ENCODE measurements around the gene UBQLN4. TPM values are rescaled to one million over a fixed set of nuclear protein-coding genes. Genes with fewer than 3 reads are reported as not detected.
A peak's percentile ranks its signal among the peaks of the same experiment; 100 is the strongest.

UBQLN4 gene
- total and polyA plus RNA-seq, 9 of the 15 experiments (the other 6 are each of a cell fraction or from before 2014, with no cell fraction given), result 13.5 to 65.5 (median 37.0) TPM

GRCh38 chr1:156096640-156097391, 43.2 kb upstream of the UBQLN4 start (continued):
- TF ChIP-seq RERE (CRISPR knock-in tag; IDR thresholded peaks at IDR 0.05; ENCODE audit: borderline replicate concordance) (no peak), ZBTB17 (CRISPR knock-in tag; IDR thresholded peaks at IDR 0.05) (peak; percentile 28; the same call in 1 of the 2 replicates), STAG1 (CRISPR knock-in tag; IDR thresholded peaks at IDR 0.05; ENCODE audit: borderline replicate concordance) (peak; percentile 73; the same call in 1 of the 2 replicates), ZNF134 (CRISPR knock-in tag; conservative IDR thresholded peaks at IDR 0.05) (no peak), NCOA1 (IDR thresholded peaks at IDR 0.05; ENCODE audit: low read depth) (no peak), JUN (IDR thresholded peaks at IDR 0.05; ENCODE audit: borderline replicate concordance, low read depth, low read length) (0 out of 2 replicates have a peak, but pooled peaks have one; percentile 39), JUN (CRISPR knock-in tag; IDR thresholded peaks at IDR 0.05; ENCODE audit: borderline replicate concordance) (no peak), TARDBP (IDR thresholded peaks at IDR 0.05) (0 out of 2 replicates have a peak, but pooled peaks have one; percentile 43), CBFA2T2 (conservative IDR thresholded peaks at IDR 0.05) (no peak), SRF (CRISPR knock-in tag; IDR thresholded peaks at IDR 0.05) (peak in 1 of 2 experiments; percentile 48; a peak in 1 of 4 replicates), SMC3 (conservative IDR thresholded peaks at IDR 0.05; ENCODE audit: insufficient read depth, low read depth, low read length) (peak; percentile 99), GATA2 (CRISPR knock-in tag; IDR thresholded peaks at IDR 0.05) (no peak), ZFP1 (CRISPR knock-in tag; IDR thresholded peaks at IDR 0.05) (no peak), ZNF444 (CRISPR knock-in tag; IDR thresholded peaks at IDR 0.05) (no peak)
- TF ChIP-seq, protein P1, sequence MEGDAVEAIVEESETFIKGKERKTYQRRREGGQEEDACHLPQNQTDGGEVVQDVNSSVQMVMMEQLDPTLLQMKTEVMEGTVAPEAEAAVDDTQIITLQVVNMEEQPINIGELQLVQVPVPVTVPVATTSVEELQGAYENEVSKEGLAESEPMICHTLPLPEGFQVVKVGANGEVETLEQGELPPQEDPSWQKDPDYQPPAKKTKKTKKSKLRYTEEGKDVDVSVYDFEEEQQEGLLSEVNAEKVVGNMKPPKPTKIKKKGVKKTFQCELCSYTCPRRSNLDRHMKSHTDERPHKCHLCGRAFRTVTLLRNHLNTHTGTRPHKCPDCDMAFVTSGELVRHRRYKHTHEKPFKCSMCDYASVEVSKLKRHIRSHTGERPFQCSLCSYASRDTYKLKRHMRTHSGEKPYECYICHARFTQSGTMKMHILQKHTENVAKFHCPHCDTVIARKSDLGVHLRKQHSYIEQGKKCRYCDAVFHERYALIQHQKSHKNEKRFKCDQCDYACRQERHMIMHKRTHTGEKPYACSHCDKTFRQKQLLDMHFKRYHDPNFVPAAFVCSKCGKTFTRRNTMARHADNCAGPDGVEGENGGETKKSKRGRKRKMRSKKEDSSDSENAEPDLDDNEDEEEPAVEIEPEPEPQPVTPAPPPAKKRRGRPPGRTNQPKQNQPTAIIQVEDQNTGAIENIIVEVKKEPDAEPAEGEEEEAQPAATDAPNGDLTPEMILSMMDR (IDR thresholded peaks at IDR 0.05 in 2 of 3, conservative IDR thresholded peaks at IDR 0.05 in 1 of 3; ENCODE audit: insufficient read depth in 2 of 3, low read depth in 1 of 3, low read length in 3 of 3), result peak; percentile 94 to 98 (median 95)
- TF ChIP-seq, protein P2, sequence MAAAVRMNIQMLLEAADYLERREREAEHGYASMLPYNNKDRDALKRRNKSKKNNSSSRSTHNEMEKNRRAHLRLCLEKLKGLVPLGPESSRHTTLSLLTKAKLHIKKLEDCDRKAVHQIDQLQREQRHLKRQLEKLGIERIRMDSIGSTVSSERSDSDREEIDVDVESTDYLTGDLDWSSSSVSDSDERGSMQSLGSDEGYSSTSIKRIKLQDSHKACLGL (CRISPR knock-in tag; IDR thresholded peaks at IDR 0.05; ENCODE audit: borderline replicate concordance, poor library complexity, severe bottlenecking), result no peak
- TF ChIP-seq, protein P3, sequence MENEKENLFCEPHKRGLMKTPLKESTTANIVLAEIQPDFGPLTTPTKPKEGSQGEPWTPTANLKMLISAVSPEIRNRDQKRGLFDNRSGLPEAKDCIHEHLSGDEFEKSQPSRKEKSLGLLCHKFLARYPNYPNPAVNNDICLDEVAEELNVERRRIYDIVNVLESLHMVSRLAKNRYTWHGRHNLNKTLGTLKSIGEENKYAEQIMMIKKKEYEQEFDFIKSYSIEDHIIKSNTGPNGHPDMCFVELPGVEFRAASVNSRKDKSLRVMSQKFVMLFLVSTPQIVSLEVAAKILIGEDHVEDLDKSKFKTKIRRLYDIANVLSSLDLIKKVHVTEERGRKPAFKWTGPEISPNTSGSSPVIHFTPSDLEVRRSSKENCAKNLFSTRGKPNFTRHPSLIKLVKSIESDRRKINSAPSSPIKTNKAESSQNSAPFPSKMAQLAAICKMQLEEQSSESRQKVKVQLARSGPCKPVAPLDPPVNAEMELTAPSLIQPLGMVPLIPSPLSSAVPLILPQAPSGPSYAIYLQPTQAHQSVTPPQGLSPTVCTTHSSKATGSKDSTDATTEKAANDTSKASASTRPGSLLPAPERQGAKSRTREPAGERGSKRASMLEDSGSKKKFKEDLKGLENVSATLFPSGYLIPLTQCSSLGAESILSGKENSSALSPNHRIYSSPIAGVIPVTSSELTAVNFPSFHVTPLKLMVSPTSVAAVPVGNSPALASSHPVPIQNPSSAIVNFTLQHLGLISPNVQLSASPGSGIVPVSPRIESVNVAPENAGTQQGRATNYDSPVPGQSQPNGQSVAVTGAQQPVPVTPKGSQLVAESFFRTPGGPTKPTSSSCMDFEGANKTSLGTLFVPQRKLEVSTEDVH (IDR thresholded peaks at IDR 0.05; ENCODE audit: low read depth, partially characterized antibody), result no peak
